ENCODE data around the gene AIG1. TPM values are rescaled to one million over a fixed set of nuclear protein-coding genes. Genes with fewer than 3 reads are reported as not detected.

AIG1 gene
- total RNA-seq, 6 donors from 2014 or later: 6.3 to 26.6 (median 20.8) TPM

- Histone ChIP-seq H3K4me3 (no peak overlapping the region), H3K9me3 (peaks cover 0 to 5% (median 0%) of the 10 kb centered on the region in 4 donors), H3K27me3 (no peaks in the 10 kb centered on the region), H3K27ac (no peak overlapping the region), H3K36me3 (no peaks in the 10 kb centered on the region), H3K4me1 (no peaks in the 10 kb centered on the region)
- TF ChIP-seq CTCF (IDR thresholded peaks at IDR 0.05): no peak
- TF ChIP-seq EP300 (IDR thresholded peaks at IDR 0.05): no peak
- TF ChIP-seq POLR2AphosphoS5 (IDR thresholded peaks at IDR 0.05): no peak
- TF ChIP-seq POLR2A (IDR thresholded peaks at IDR 0.05): no peak
- WGBS, 2 donors: 98 to 100% methylated on average over 2 of the region's 2 CpGs
- ATAC-seq (ENCODE audit: low FRiP score in 2 of 2) (no peak), DNase-seq (no peak)
These were observed 58.6 kb downstream of the AIG1 start for GRCh38 chr6:143119260-143119659.

DNA sequence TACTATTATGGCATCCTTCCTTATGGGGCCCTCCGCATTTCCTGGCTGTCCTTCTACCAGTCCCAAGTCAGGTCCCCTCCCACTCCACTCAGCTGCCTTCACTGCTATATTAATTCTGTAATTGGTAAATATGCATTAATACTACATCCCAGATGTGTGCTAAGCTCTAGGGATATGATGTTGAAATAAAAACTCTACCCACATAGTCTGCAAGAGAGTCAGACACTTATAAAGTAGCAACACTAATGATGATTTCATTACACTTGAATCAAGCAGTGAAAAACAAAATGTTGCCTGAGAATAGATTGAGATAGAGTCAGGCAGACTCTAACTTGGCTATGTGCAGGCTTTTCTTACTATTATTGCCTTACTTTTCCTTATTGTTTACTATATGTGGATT is 62.4 kb downstream of the AIG1 start:
- no peaks in the 10 kb centered on the region for H3K36me3 ChIP-seq
- no peak for DNase-seq
- H3K27me3 ChIP-seq: no peaks in the 10 kb centered on the region
- 100% methylated on average over 1 of the region's 1 CpG for WGBS, 2 donors
- peaks cover 0 to 5% (median 0%) of the 10 kb centered on the region in 4 donors for H3K9me3 ChIP-seq
- TF ChIP-seq POLR2AphosphoS5 (IDR thresholded peaks at IDR 0.05) (no peak), EP300 (IDR thresholded peaks at IDR 0.05) (no peak), CTCF (IDR thresholded peaks at IDR 0.05) (no peak), POLR2A (IDR thresholded peaks at IDR 0.05) (no peak)
- no peak for ATAC-seq (ENCODE audit: low FRiP score in 2 of 2)
- H3K27ac ChIP-seq: no peak overlapping the region
- no peaks in the 10 kb centered on the region for H3K4me1 ChIP-seq
- no peak overlapping the region for H3K4me3 ChIP-seq

DNA sequence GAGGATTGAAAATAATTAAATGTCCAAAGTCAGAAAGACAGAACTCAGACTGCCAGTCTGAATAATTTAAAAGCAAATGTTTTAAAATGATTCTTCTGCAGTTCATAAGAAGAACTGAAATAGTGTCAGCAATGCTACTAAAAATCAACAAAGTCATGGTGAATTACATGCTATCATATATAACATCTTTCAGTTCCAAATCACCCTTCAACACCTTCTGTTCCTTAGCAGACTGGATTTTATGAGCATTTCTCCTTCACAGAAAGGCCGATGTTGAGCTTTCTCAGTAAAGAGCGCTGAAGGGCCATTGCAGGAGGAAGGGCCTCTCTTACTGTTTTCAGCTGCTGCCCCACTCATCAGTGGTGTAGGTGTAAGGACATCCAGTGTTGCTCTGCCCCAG is 63.3 kb downstream of the AIG1 start:
- ATAC-seq (ENCODE audit: low FRiP score in 2 of 2) (no peak), DNase-seq (no peak)
- no peak overlapping the region for H3K27ac ChIP-seq
- H3K36me3 ChIP-seq: no peaks in the 10 kb centered on the region
- H3K27me3 ChIP-seq: no peaks in the 10 kb centered on the region
- H3K9me3 ChIP-seq: peaks cover 0 to 5% (median 0%) of the 10 kb centered on the region in 4 donors
- H3K4me1 ChIP-seq: no peaks in the 10 kb centered on the region
- no peak for TF ChIP-seq CTCF (IDR thresholded peaks at IDR 0.05)
- TF ChIP-seq POLR2A (IDR thresholded peaks at IDR 0.05): no peak
- no peak for TF ChIP-seq POLR2AphosphoS5 (IDR thresholded peaks at IDR 0.05)
- TF ChIP-seq EP300 (IDR thresholded peaks at IDR 0.05): no peak
- 87 to 94% methylated on average over 2 of the region's 2 CpGs for WGBS, 2 donors
- no peak overlapping the region for H3K4me3 ChIP-seq

GRCh38 chr6:143125455-143125854 is 64.8 kb downstream of the AIG1 start:
- H3K36me3 ChIP-seq: no peaks in the 10 kb centered on the region
- WGBS, 2 donors: 84 to 90% methylated on average over 3 of the region's 3 CpGs
- no peak overlapping the region for H3K27ac ChIP-seq
- H3K9me3 ChIP-seq: peaks cover 0 to 11% (median 4%) of the 10 kb centered on the region in 4 donors
- no peaks in the 10 kb centered on the region for H3K27me3 ChIP-seq
- no peaks in the 10 kb centered on the region for H3K4me1 ChIP-seq
- DNase-seq (no peak), ATAC-seq (ENCODE audit: low FRiP score in 2 of 2) (no peak)
- H3K4me3 ChIP-seq: no peak overlapping the region
- TF ChIP-seq CTCF (IDR thresholded peaks at IDR 0.05) (no peak), EP300 (IDR thresholded peaks at IDR 0.05) (no peak), POLR2AphosphoS5 (IDR thresholded peaks at IDR 0.05) (no peak), POLR2A (IDR thresholded peaks at IDR 0.05) (no peak)

GRCh38 chr6:143125864-143126573 is 65.3 kb downstream of the AIG1 start:
- DNase-seq (no peak), ATAC-seq (ENCODE audit: low FRiP score in 2 of 2) (no peak)
- Histone ChIP-seq H3K9me3 (peaks cover 0 to 12% (median 8%) of the 10 kb centered on the region in 4 donors), H3K4me1 (no peaks in the 10 kb centered on the region), H3K27me3 (no peaks in the 10 kb centered on the region), H3K36me3 (no peaks in the 10 kb centered on the region), H3K27ac (no peak overlapping the region), H3K4me3 (no peak overlapping the region)
- 90 to 95% methylated on average over 12 of the region's 12 CpGs for WGBS, 2 donors
- TF ChIP-seq POLR2A (IDR thresholded peaks at IDR 0.05): no peak
- TF ChIP-seq CTCF (IDR thresholded peaks at IDR 0.05): no peak
- no peak for TF ChIP-seq EP300 (IDR thresholded peaks at IDR 0.05)
- no peak for TF ChIP-seq POLR2AphosphoS5 (IDR thresholded peaks at IDR 0.05)
